Stimulated activated CD4-positive, alpha-beta T cell treated with anti-CD3 and anti-CD28 coated beads, TNF-alpha, amount 100 ng/mL, for 1 hour (primary cell): ENCODE results near the gene EVPL.

ENCODE experiments used
- DNase-seq, 3 donors: peaks; one replicate each; pipeline ENCODE4 v3.0.0-alpha.2; 2020; ENCODE audit warnings: low read depth in 3 of 3, low spot score in 1 of 3

The EVPL gene

DNA sequence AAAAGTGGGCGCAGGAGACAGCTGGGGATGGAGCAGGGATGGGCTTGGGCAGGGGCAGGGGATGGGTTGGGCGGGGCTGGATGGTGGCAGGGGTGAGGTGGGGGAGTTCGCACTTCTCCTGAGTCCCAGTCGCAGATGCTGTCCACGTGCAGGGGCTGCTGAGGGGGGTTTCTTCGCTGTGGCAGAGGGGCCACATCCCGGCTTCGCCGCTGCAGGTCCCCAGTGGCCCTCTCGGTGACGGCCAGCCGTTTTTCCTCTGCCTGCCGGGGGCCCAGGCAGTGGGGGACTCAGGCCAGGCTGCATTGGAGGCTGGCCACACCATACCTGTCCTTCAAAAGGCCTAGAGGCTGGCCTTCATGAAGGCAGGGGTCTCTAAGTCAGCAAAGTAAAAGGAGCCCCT lies 8.3 kb downstream of the EVPL start:
- no peak for DNase-seq

DNA sequence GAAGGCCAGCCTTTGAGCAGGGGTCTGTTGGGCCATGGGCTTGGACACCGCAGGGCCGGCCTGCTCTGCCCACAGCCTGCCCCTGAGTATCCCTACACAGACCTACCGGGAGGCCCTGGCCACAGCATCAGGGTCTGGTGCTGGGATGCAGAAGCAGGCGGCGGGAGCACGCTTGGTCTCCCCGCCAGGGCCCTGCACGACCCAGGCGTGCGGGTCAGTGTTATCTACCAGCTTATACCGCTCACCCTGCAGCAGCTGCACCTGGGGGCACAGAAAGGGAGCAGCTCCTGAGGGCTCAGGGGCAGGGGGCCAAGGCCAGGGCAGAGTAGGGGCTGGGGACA lies 8.8 kb downstream of the EVPL start:
- no peak for DNase-seq

DNA sequence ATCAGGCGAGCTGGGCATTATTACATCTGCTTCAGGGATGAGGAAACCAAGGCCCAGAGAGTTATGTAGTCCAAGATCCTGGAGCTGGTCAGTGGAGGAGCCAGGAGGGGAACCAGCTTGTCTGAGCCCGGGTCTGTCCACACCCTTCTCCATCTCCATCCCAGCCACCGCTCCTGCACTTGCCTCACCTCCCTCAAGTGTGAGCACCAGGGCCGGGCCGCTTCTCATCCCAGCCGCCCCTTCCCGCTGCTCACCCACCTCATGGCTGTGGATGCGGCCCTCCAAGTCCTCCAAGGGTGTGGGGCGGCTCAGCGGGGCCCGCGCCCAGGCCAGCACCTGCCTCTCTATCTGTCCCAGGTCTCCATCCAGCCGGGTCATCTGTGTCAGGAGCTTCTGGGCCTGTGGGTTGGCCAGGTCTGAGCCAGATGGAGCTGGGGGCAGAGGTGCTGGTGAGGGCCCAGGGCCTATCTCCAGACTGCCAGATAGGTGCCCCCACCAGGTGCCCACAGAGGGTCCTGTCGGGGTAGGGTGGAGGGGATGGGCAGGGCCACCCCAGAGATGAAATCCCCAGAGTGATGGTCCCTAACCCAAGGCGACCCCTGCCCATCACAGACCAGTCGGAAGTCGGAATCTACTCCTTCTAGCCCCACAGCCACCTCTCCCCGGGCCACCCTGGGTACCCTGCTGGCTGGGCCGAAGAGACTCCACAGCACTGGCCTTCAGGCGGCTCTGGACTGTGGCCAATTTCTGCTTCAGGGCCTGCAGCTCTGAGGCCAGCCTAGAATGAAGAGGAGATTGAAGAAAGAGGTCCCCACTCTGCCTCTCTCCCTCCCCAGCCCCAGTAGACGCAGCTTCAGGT lies 9.4 kb downstream of the EVPL start:
- DNase-seq: no peak

GRCh38 chr17:76014925-76015261 lies 12.2 kb downstream of the EVPL start:
- DNase-seq: no peak

- DNase-seq: peak; percentile 54 to 60 (median 60)
Measured at GRCh38 chr17:76014100-76014924, 12.8 kb downstream of the EVPL start.

GRCh38 chr17:76013377-76013932 lies 13.7 kb downstream of the EVPL start:
- no peak for DNase-seq

DNA sequence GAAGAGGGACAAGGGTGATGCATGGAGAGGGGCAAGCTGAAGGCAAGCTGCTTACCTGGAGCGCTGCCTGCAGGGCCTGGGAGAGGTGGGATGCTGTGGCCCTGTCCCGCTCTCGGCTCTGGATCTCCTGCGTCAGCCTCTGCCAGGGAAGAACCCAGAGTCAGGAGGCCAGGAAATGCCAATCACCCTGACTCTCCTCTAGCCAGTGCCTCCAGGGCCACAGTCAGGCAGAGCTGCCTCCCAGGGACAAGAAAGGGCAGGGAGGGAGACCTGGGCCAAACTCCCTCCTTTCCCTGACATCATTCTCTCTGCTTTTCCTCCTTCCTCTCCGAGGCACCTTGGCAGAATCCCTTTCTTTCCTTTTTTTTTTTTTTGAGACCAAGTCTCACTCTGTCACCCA lies 15.2 kb downstream of the EVPL start:
- DNase-seq: no peak

- no peak for DNase-seq
Measured at GRCh38 chr17:76009969-76010661, 17.0 kb downstream of the EVPL start.

GRCh38 chr17:76009447-76009846 lies 17.7 kb downstream of the EVPL start:
- no peak for DNase-seq

- DNase-seq: no peak
Measured at GRCh38 chr17:76008630-76009425, 18.3 kb downstream of the EVPL start.

- DNase-seq: no peak
Measured at GRCh38 chr17:76008208-76008607, 18.9 kb downstream of the EVPL start.

- DNase-seq: no peak
Measured at GRCh38 chr17:76007850-76008165, 19.3 kb downstream of the EVPL start.

- no peak for DNase-seq
Measured at GRCh38 chr17:76007131-76007849, 19.8 kb downstream of the EVPL start.

DNA sequence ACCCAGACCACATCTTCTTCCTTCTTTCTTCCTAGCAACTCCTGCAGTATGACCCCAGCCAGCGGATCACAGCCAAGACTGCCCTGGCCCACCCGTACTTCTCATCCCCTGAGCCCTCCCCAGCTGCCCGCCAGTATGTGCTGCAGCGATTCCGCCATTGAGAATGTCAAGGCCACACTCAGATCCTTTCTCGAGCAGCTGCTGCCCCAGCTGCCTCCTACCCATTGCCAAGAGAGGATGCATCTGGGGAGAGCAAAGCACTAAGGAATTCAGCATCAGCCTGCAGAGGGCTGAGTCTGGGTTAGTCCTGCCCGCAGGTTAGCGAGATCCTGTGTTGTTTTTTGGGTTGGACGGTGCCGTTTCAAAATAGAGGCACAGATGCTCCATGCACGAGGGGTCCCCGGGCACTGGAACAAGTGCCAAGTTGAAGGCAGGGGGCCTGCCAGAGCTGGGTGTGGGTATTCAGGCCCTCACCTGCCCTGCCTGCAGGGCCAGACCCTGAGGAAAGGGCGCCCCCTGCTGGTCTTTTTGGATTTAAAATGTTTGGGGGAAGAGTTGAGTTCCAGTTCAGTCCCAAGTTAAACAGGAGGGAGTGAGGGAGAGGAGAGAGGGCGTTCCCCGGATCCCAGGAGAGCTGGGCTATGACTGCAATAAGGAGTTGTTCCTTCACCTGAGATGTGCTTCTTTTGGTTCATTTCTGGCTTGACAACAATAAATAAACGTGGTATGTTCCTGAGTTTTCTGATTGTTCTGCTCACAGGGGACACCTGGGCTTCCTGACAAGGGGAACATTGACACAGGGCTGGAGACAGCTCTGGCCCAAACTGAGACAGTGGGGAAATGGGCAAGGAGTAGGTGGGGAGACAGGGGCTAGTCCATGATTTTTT lies 21.6 kb downstream of the EVPL start:
- DNase-seq: peak; percentile 49 to 74 (median 66)

- no peak for DNase-seq
Measured at GRCh38 chr17:76004750-76005262, 22.3 kb downstream of the EVPL start.

GRCh38 chr17:76003915-76004314 lies 23.2 kb downstream of the EVPL start:
- DNase-seq: no peak

GRCh38 chr17:76002100-76002499 lies 25.0 kb downstream of the EVPL start:
- DNase-seq: no peak

DNA sequence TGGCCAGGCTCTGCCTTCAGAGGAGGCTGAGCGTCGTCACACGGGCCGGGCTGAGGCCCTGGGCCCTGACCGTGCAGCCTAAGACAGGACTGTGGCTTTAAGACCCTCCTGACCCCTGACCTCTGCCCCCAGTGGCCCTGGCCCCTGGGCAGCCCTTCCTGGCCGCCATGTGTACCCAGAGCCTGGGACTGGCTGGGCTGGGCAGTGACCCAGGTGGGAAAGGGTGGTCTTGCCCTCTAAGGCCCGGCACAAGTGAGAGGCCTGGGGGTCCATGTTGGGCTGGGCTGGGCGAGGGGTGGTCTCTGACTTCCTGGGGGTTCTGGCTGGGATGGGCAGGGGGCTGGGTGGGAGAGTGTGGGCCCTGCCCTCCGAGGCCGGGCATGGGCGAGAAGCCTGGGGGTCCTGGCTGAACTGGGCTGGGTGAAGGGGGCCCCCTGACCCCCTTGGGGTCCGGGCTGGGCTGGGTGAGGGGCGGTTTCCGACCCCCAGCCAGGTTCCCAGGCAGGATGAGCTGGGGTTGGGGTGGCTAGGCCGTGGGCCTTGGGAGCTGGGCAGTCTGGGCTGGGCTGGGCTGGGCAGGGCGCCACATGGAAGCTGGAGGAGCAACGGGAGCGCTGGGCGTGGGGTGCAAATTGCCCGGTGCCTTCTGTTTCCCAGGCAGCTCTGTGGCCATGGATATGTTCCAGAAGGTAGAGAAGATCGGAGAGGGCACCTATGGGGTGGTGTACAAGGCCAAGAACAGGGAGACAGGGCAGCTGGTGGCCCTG lies 26.2 kb downstream of the EVPL start, which contains the start of gene CDK3:
TSS of gene CDK3 (plus strand) at position 101 of the 767 bp plus-strand sequence. CDS start at position 672, 571 bp downstream.
- no peak for DNase-seq
